ENCODE results near the gene ASAP3.

- no peak for TF ChIP-seq REST (IDR thresholded peaks at IDR 0.05)
- no peak for TF ChIP-seq CTCF (IDR thresholded peaks at IDR 0.05)
- no peak for TF ChIP-seq POLR2A (IDR thresholded peaks at IDR 0.05; ENCODE audit: low read length)
- no peak for TF ChIP-seq POLR2AphosphoS2 (conservative IDR thresholded peaks at IDR 0.05; ENCODE audit: low read length)
- TF ChIP-seq KDM1A (IDR thresholded peaks at IDR 0.05; ENCODE audit: low read depth) = no peak
- no peak for TF ChIP-seq ESRRA (IDR thresholded peaks at IDR 0.05; ENCODE audit: borderline replicate concordance, low read length)
- no peak for TF ChIP-seq CEBPB (IDR thresholded peaks at IDR 0.05)
- TF ChIP-seq ZC3H11A (IDR thresholded peaks at IDR 0.05) = no peak
Measured at GRCh38 chr1:23425193-23425494, 58.8 kb downstream of the ASAP3 start.

Data from A549 (cell line).